A673 (cell line): Measurements from ENCODE around the gene DHDDS. TPM values are rescaled to one million over a fixed set of nuclear protein-coding genes. Genes with fewer than 3 reads are reported as not detected.

Experiments used
- BruUV-seq: library from RNA; stranded (reverse); fragments of 400-500 nt; replicated peaks from 2 replicates; lab custom pipeline; 2021; lab: Mats Ljungman, UMichigan
- CTCF ChIA-PET: fragments of 300-600 bp; sonication (Branson Sonifier 250); formaldehyde crosslinking; loops from one replicate; lab custom pipeline; 2022; ENCODE audit warnings: antibody characterized with exemption; lab: Charles Lee
- POLR2A ChIA-PET: fragments of 300-600 bp; sonication (Branson Sonifier 250); formaldehyde crosslinking; loops from one replicate; lab custom pipeline; 2022; ENCODE audit warnings: antibody characterized with exemption; ENCODE audit not compliant: low non-redundant PET; lab: Charles Lee
- DNase-seq: peaks from one replicate; pipeline ENCODE4 v3.0.0-alpha.2; 2015; ENCODE audit warnings: low spot score
- H3K27ac ChIP-seq: fragments of 200-600 bp; sonication (generic); 2 replicates; pipeline ENCODE4 v1.5.1; 2016; ENCODE audit warnings: mixed run types, low read depth, mild to moderate bottlenecking, mixed read lengths, antibody characterized with exemption, low read length; ENCODE audit not compliant: poor library complexity, severe bottlenecking
- H3K27me3 ChIP-seq: fragments of 200-600 bp; sonication (generic); replicated peaks from 2 replicates; pipeline ENCODE4 v1.6.1; 2017; ENCODE audit warnings: mixed run types, low read depth, mild to moderate bottlenecking, mixed read lengths, antibody characterized with exemption, low read length; ENCODE audit not compliant: insufficient read depth, poor library complexity
- H3K36me3 ChIP-seq: fragments of 200-600 bp; sonication (generic); 2 replicates; pipeline ENCODE4 v1.6.1; 2016; ENCODE audit warnings: mixed run types, mild to moderate bottlenecking, mixed read lengths, antibody characterized with exemption, low read length; ENCODE audit not compliant: insufficient read depth, poor library complexity, severe bottlenecking
- H3K4me1 ChIP-seq: fragments of 200-600 bp; sonication (generic); 2 replicates; pipeline ENCODE4 v1.6.1; 2017; ENCODE audit warnings: mixed run types, mild to moderate bottlenecking, mixed read lengths, antibody characterized with exemption, low read length; ENCODE audit not compliant: insufficient read depth, poor library complexity, severe bottlenecking
- H3K4me3 ChIP-seq: fragments of 200-600 bp; sonication (generic); 2 replicates; pipeline ENCODE4 v1.5.1; 2016; ENCODE audit warnings: low read depth, mixed run types, mild to moderate bottlenecking, mixed read lengths, low read length; ENCODE audit not compliant: poor library complexity, severe bottlenecking
- H3K9me3 ChIP-seq: fragments of 200-600 bp; sonication (generic); 2 replicates; pipeline ENCODE4 v1.6.1; 2016; ENCODE audit warnings: mixed run types, low read depth, mild to moderate bottlenecking, mixed read lengths, antibody characterized with exemption, low read length; ENCODE audit not compliant: poor library complexity, severe bottlenecking
- EZH2 ChIP-seq: fragments of 200-600 bp; sonication (generic); IDR thresholded peaks from 2 replicates; pipeline ENCODE4 v1.6.1; 2017; ENCODE audit warnings: borderline replicate concordance, low read depth, mild to moderate bottlenecking, mixed read lengths, antibody characterized with exemption, low read length; ENCODE audit not compliant: poor library complexity, severe bottlenecking
- intact Hi-C: fragments of 100-400 bp; cut with micrococcal nuclease; formaldehyde crosslinking; loops from one replicate; pipeline ENCODE4 v1.10.0; 2022; ENCODE audit not compliant: unreplicated experiment
- total RNA-seq: library from RNA; stranded (reverse); gene quantifications from 2 replicates; pipeline ENCODE4 v1.2.3, GENCODE V29; 2021
- TF ChIP-seq, protein P1 (sequence below): fragments of 300-800, 200-600 bp; sonication (generic); conservative IDR thresholded peaks from 2 replicates; pipeline ENCODE4 v1.5.1; 2017; ENCODE audit warnings: low read depth, mild to moderate bottlenecking, antibody characterized with exemption, low read length, moderate library complexity, mixed read lengths

Gene DHDDS
- total RNA-seq, 1 experiment from 2014 or later = 50.7 TPM

DNA sequence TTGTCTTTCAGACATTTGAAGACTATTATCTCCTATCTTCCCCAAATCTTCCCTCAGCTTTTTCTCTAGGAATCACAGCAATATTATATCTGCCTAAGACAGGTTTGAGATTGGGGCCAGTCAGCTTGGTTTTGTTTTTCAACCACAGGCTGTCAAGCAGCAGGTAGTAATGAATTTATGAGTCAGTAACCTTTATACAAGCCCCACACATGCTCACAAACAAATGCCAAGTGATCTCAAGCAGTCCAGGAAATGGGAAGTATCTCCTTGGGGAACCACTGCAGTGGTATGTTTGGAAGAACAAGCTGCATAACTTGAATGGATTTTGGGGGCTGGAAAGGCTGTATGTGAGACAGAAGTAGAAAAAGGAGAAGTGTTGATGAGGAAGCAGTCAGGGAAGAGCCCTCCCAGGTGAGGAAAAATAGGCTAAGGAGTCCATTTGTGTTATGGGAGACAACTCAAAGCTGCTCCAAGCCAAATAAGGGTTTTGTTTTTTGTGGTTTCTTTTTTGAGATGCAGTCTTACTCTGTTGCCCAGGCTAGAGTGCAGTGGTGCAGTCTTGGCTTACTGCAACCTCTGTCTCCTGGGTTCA is 2.1 kb downstream of the DHDDS start:
- ChIA-PET POLR2A (no interaction called here), CTCF (no interaction called here)
- Histone ChIP-seq H3K9me3 (no peaks in the 10 kb centered on the region), H3K27me3 (no peaks in the 10 kb centered on the region), H3K4me1 (peaks cover 12% of the 10 kb centered on the region), H3K36me3 (peaks cover 35% of the 10 kb centered on the region), H3K4me3 (no peak overlapping the region), H3K27ac (no peak overlapping the region)
- intact Hi-C loops = no loop called here
- DNase-seq = no peak
- no peak for TF ChIP-seq EZH2
- TF ChIP-seq, protein P1, sequence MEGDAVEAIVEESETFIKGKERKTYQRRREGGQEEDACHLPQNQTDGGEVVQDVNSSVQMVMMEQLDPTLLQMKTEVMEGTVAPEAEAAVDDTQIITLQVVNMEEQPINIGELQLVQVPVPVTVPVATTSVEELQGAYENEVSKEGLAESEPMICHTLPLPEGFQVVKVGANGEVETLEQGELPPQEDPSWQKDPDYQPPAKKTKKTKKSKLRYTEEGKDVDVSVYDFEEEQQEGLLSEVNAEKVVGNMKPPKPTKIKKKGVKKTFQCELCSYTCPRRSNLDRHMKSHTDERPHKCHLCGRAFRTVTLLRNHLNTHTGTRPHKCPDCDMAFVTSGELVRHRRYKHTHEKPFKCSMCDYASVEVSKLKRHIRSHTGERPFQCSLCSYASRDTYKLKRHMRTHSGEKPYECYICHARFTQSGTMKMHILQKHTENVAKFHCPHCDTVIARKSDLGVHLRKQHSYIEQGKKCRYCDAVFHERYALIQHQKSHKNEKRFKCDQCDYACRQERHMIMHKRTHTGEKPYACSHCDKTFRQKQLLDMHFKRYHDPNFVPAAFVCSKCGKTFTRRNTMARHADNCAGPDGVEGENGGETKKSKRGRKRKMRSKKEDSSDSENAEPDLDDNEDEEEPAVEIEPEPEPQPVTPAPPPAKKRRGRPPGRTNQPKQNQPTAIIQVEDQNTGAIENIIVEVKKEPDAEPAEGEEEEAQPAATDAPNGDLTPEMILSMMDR = no peak
- no TSS peak for BruUV-seq

DNA sequence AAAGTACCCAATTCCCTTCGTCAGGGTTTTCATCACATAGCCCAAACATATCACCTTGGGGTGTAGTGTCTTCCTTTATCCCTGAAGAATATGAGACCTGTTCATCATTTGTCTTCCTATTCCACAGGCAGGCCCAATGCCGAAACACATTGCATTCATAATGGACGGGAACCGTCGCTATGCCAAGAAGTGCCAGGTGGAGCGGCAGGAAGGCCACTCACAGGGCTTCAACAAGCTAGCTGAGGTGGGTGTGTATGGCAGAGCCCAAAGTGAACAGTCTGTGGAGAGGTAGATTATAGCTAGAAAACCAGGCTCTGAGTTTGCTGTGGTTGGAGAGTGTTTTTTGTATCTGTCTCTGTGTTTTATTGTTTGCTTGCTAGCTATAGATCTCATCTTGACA is 5.9 kb downstream of the DHDDS start:
- no peak for DNase-seq
- Histone ChIP-seq H3K4me1 (peaks cover 5% of the 10 kb centered on the region), H3K4me3 (no peak overlapping the region), H3K27ac (no peak overlapping the region), H3K9me3 (no peaks in the 10 kb centered on the region), H3K36me3 (peaks cover 57% of the 10 kb centered on the region), H3K27me3 (no peaks in the 10 kb centered on the region)
- BruUV-seq = no TSS peak
- TF ChIP-seq, protein P1 = no peak
- no peak for TF ChIP-seq EZH2
- intact Hi-C loops = no loop called here
- CTCF ChIA-PET = no interaction called here
- POLR2A ChIA-PET = no interaction called here

DNA sequence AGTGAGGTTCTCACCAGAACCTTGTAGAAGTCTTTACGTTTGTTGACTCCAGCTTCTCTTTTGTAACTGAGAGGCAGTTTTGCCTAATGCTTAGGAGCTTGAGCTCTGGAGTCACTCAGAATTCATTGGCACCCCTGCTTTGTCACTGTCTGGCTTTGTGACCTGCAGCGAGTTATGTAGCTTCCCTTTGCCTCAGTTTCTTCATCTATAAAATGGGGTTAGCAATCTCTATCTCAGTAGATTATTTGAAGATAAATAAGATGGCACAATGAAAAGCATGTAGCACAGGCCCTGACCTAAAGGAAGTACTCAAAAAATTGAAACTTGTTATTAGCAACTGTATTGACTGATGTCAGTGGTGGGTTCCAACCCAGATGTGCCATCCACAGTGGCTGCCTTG is 8.1 kb downstream of the DHDDS start:
- TF ChIP-seq EZH2 = no peak
- no peaks in the 10 kb centered on the region for H3K27me3 ChIP-seq
- ChIA-PET POLR2A (no interaction called here), CTCF (no interaction called here)
- peaks cover 65% of the 10 kb centered on the region for H3K36me3 ChIP-seq
- no peak for DNase-seq
- H3K4me1 ChIP-seq = no peaks in the 10 kb centered on the region
- intact Hi-C loops = no loop called here
- H3K27ac ChIP-seq = no peak overlapping the region
- H3K9me3 ChIP-seq = no peaks in the 10 kb centered on the region
- H3K4me3 ChIP-seq = no peak overlapping the region
- BruUV-seq = no TSS peak

DNA sequence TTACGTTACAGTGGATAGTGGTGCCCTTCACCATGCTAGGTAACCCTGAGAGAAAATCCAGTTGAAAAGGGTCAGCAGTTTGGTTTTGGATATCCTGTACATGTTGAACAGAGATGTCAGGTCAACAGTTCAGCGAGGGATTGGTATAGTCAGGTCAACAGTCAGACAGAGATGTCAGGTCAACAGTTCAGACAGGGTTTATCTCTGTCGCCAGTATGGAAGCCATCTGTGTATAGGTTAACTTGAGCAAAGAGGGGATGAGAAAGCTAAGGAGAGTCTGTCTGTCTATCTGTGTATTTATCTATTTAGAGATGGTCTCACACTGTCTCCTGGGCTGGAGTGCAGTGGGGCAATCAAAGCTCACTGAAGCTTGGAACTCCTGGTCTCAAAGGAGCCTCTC is 17.7 kb downstream of the DHDDS start:
- intact Hi-C loops = no loop called here
- no peak overlapping the region for H3K27ac ChIP-seq
- BruUV-seq = no TSS peak
- no peaks in the 10 kb centered on the region for H3K9me3 ChIP-seq
- DNase-seq = no peak
- ChIA-PET POLR2A (no interaction called here), CTCF (no interaction called here)
- no peak overlapping the region for H3K4me3 ChIP-seq
- TF ChIP-seq, protein P1 = no peak
- no peak for TF ChIP-seq EZH2
- peaks cover 20% of the 10 kb centered on the region for H3K36me3 ChIP-seq
- H3K27me3 ChIP-seq = no peaks in the 10 kb centered on the region
- no peaks in the 10 kb centered on the region for H3K4me1 ChIP-seq
